ENCODE data around the gene PASD1. TPM values are rescaled to one million over a fixed set of nuclear protein-coding genes. Genes with fewer than 3 reads are reported as not detected.

Gene PASD1
- total RNA-seq, 3 donors from 2014 or later = not detected

DNA sequence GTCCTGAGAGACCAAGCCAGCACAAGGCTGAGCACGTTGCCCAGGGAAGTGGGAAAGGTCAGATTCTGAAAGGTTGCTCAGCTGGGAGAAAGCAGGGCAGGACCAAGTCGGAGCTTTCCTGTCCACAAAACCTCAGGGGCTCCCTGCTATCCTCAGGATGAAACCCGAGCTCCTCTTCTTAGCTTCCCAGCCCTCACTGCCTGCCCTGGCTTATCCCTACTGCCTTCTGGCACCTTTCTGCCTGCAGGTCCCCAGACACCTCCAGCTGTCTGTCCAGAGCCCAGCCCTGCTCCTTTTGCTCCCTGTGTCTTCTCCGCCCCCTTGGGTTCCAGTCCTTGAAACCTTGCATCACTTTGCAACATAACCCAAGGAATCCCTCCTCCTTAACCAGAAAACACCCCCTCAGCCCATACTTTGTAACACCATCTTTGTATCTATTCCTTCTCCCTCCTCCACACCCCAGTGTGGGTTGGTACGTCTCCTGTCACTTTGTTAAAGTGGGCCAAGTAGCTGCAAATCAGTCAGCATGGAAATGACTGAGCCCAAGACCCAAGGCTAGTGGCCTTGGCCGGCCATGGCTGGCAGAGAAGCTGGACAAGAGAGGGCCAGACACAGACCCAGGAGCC is 111.8 kb downstream of the PASD1 start:
- ATAC-seq = no peak
- no peaks in the 10 kb centered on the region for H3K36me3 ChIP-seq (ENCODE audit: low read depth)
- DNase-seq = no peak
- intact Hi-C loops (cut with DNase I, micrococcal nuclease) = no loop called here
- no peak overlapping the region for H3K4me3 ChIP-seq
- no peaks in the 10 kb centered on the region for H3K9me3 ChIP-seq
- H3K4me1 ChIP-seq (ENCODE audit: low read depth) = no peaks in the 10 kb centered on the region
- TF ChIP-seq, protein P1, sequence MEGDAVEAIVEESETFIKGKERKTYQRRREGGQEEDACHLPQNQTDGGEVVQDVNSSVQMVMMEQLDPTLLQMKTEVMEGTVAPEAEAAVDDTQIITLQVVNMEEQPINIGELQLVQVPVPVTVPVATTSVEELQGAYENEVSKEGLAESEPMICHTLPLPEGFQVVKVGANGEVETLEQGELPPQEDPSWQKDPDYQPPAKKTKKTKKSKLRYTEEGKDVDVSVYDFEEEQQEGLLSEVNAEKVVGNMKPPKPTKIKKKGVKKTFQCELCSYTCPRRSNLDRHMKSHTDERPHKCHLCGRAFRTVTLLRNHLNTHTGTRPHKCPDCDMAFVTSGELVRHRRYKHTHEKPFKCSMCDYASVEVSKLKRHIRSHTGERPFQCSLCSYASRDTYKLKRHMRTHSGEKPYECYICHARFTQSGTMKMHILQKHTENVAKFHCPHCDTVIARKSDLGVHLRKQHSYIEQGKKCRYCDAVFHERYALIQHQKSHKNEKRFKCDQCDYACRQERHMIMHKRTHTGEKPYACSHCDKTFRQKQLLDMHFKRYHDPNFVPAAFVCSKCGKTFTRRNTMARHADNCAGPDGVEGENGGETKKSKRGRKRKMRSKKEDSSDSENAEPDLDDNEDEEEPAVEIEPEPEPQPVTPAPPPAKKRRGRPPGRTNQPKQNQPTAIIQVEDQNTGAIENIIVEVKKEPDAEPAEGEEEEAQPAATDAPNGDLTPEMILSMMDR (IDR thresholded peaks at IDR 0.05) = no peak

DNA sequence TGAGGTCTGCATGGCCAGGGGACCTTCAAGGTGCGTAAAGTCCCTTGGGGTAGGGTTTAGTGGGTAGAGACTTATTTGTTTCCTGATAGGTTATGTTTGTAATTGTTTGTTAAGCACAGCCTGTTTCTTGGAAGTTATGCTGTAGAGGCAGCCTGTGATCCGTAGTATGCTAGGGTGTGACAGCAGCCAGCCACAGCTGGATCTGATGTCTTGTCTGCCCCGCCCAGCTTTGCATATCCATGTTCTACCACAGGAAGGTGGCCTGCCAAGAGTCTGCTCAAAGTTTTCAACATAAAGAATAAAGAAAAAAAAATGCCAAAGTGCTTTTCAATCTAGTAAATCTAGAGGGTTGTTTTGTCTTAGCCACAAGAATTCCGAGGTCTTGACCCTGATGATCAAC is 112.7 kb downstream of the PASD1 start:
- intact Hi-C loops (cut with DNase I, micrococcal nuclease) = no loop called here
- Histone ChIP-seq H3K9me3 (no peaks in the 10 kb centered on the region), H3K4me1 (ENCODE audit: low read depth) (no peaks in the 10 kb centered on the region), H3K4me3 (no peak overlapping the region), H3K36me3 (ENCODE audit: low read depth) (no peaks in the 10 kb centered on the region)
- DNase-seq (no peak), ATAC-seq (no peak)
- TF ChIP-seq, protein P1 (IDR thresholded peaks at IDR 0.05) = no peak

DNA sequence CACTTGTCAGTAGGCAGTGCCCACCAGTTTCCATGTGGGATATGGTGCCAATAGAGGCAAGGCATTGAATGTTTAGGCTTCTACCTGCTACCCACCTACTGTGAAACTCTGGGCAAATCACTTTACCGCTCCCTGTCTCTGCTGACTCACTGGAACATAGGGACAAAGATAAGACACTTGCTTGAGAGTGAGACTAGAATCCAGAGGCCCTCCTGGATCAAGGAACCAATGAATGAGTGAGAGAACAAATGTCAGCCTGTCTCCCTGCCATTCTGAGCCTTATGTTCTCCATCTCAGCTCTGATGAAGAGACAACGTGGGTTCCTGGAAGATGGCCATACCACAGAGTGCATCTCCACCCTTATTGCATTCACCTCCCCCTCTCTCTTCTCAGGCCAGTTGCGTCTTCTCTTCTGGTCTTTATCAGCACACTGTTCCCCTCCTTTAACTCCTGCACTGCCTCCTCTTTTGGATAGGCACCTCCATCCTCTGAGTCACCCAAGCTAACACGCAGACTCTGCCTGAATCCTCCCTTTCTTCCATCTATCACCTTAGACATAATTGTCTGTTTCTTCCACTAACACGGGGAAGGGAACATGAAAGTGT is 116.4 kb downstream of the PASD1 start:
- DNase-seq = no peak
- H3K4me3 ChIP-seq = no peak overlapping the region
- intact Hi-C loops (cut with DNase I, micrococcal nuclease) = loop anchor here (5.0 to 10.0 kb wide), 2 partner anchors 525 to 528 kb away; no protein-coding TSS in a partner anchor
- TF ChIP-seq, protein P1 (IDR thresholded peaks at IDR 0.05) = no peak
- no peaks in the 10 kb centered on the region for H3K36me3 ChIP-seq (ENCODE audit: low read depth)
- ATAC-seq = no peak
- no peaks in the 10 kb centered on the region for H3K9me3 ChIP-seq
- no peaks in the 10 kb centered on the region for H3K4me1 ChIP-seq (ENCODE audit: low read depth)

DNA sequence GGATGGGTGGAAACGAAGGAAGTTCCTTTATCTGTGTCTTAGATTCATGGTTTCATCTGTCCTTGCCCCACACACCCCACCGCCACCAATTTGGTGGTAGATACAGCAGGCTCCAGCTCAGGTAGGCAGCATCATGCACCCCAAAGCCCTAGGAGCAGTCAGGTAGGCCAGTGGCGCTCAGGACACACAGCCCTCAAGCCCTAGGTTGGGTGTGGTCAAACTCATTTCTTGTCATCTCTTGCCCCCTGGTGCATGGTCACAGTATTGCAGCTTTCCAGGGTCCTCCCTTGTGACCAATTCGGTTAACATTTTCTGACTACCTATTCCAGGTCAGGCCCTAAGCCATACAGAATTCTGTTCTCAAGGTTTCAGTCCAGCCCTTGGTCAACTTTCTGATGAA is 117.3 kb downstream of the PASD1 start:
- intact Hi-C loops (cut with DNase I, micrococcal nuclease) = loop anchor here (5.0 to 10.0 kb wide), 2 partner anchors 526 to 529 kb away; no protein-coding TSS in a partner anchor
- ATAC-seq (peak; percentile 65), DNase-seq (peak in 2 of 3 donors; percentile 33 to 64)
- Histone ChIP-seq H3K36me3 (ENCODE audit: low read depth) (no peaks in the 10 kb centered on the region), H3K9me3 (no peaks in the 10 kb centered on the region), H3K4me1 (ENCODE audit: low read depth) (no peaks in the 10 kb centered on the region), H3K4me3 (no peak overlapping the region)
- TF ChIP-seq, protein P1 (IDR thresholded peaks at IDR 0.05) = no peak

DNA sequence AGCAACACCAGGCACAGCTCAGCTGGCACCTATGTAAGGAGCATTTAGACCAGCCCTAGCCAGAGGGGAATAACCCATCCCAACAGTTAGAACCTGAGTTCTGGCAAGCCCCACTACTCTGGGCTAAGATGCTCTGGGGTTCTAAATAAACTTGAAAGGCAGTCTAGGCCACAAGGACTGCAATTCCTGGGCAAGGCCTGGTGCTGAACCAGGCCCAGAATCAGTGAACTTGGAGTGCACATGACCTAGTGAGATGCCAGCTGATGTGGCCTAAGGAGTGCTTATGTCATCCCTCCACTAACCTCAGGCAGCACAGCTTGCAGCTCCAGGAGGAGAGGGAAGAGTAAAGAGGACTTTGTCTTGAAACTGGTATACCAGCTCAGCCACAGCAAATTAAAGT is 124.2 kb downstream of the PASD1 start:
- intact Hi-C loops (cut with DNase I, micrococcal nuclease) = loop anchor here in 1 of 2 donors (10.0 kb wide), 1 partner anchor 533 kb away; no protein-coding TSS in a partner anchor

More for the DNA sequence above, 124.2 kb downstream of the PASD1 start:
- H3K36me3 ChIP-seq (ENCODE audit: low read depth) = no peaks in the 10 kb centered on the region
- ATAC-seq (no peak), DNase-seq (no peak)
- TF ChIP-seq, protein P1 (IDR thresholded peaks at IDR 0.05) = no peak
- H3K4me1 ChIP-seq (ENCODE audit: low read depth) = no peaks in the 10 kb centered on the region
- H3K9me3 ChIP-seq = no peaks in the 10 kb centered on the region
- no peak overlapping the region for H3K4me3 ChIP-seq
